Stimulated activated CD4-positive, alpha-beta T cell treated with anti-CD3 and anti-CD28 coated beads, Interleukin-15, amount 100 ng/mL, for 1 hour (primary cell): ENCODE results near the gene PRPF8.
"Not testable (repeated sequence)": the region's sequence is repeated elsewhere in the genome, so short reads cannot be mapped to it uniquely, and the experiment has no call there.

Experiments
- DNase-seq, 2 donors: peaks; one replicate each; pipeline ENCODE4 v3.0.0-alpha.2; 2020; ENCODE audit warnings: low read depth in 1 of 2, low spot score in 1 of 2

PRPF8 gene

GRCh38 chr17:1684378-1685189 lies at the start of gene PRPF8:
Gene PRPF8, minus strand, starts transcription at chr17:1684867. Its CDS starts 296 bp downstream, at chr17:1684571.
- DNase-seq = peak; percentile 96 to 98

GRCh38 chr17:1733759-1734158 lies 49.1 kb upstream of the PRPF8 start:
- no peak for DNase-seq

DNA sequence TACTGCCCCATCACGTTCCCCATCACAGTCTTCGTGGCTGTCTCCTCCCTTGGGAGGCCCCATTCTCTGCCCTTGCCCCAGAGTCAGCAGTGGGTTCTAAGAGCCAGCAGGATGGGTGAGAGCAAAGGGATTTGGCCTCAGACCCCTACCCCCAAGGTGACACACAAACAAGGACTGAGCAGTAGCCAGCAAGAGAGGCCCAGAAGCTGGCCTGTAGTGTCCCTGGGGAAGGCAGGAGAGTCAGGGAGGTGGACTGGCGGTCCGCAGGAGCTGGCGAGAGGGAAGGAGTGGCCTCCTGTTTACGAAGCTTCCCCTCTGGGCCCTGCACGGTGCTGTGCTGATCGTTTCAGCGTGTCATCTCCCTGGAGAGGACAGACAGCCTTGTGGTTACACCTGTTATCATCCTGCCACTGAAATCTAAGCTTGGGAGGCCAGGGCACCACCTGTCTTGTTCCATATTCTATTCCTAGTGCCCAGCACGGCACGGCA lies 48.2 kb upstream of the PRPF8 start:
- DNase-seq = no peak

- DNase-seq = no peak
Observed at GRCh38 chr17:1732241-1732832, 47.7 kb upstream of the PRPF8 start.

DNA sequence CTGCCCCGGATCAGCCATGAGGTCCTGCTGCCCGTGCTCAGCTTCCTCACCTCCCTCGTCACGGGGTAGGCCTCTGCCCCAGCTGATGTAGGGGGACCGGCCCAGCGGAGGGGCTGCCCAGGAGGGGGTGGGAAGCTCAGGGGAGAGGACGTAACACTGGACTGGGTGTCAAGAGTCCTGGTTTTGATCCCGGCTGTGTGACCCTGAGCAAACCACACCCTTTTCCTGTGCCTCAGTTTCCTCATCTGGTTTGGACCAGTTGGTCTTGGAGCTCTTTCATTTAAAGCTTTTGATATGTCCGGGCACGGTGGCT lies 46.5 kb upstream of the PRPF8 start:
- no peak for DNase-seq

DNA sequence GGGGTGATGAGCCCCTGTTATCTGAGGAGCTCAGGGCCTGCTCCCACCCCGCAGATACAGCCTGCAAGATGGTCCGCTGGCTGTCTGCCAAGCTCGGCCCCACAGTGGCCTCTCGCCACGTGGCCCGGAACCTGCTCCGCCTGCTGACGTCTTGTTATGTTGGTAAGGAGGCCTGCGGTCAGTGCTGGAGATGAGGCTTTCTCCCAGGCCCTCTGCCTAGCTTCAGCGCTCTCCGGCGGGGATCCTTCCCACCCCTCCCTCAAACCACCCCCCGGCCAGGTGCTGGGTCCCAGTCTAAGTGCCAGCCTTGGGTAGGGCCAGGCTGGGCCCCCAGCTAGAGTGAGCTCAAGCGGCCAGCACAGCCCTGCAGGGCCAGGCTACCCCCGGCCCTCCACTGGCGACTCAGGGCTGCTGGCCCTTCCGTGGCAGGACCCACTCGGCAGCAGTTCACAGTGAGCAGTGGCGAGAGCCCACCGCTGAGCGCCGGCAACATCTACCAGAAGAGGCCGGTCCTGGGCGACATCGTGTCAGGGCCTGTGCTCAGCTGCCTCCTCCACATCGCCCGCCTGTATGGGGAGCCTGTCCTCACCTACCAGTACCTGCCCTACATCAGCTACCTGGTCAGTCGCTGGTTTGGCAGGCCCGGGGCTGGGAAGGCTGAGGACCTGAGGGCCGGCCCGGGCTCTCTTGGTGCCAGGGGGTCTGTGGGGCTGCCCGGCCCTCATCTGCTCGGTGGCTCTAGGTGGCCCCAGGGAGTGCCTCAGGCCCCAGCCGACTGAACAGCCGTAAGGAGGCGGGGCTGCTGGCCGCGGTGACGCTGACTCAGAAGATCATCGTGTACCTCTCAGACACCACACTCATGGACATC lies 45.9 kb upstream of the PRPF8 start:
- no peak for DNase-seq

GRCh38 chr17:1729966-1730325 lies 45.3 kb upstream of the PRPF8 start:
- no peak for DNase-seq

DNA sequence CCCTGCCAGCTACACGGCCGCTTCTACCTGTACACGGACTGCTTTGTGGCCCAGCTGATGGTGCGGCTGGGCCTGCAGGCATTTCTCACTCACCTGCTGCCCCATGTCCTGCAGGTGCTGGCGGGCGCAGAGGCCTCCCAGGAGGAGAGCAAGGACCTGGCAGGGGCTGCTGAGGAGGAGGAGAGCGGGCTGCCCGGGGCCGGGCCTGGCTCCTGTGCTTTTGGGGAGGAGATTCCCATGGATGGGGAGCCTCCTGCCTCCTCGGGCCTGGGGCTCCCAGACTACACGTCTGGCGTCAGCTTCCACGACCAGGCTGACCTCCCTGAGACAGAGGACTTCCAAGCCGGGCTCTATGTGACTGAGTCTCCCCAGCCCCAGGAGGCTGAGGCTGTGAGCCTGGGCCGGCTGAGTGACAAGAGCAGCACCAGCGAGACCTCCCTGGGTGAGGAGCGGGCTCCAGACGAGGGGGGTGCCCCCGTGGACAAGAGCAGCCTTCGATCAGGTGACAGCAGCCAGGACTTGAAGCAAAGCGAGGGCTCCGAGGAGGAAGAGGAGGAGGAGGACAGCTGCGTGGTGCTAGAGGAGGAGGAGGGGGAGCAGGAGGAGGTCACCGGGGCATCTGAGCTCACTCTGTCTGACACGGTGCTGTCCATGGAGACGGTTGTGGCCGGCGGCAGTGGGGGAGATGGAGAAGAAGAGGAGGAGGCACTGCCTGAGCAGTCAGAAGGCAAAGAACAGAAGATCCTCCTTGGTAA lies 43.4 kb upstream of the PRPF8 start:
- no peak for DNase-seq

DNA sequence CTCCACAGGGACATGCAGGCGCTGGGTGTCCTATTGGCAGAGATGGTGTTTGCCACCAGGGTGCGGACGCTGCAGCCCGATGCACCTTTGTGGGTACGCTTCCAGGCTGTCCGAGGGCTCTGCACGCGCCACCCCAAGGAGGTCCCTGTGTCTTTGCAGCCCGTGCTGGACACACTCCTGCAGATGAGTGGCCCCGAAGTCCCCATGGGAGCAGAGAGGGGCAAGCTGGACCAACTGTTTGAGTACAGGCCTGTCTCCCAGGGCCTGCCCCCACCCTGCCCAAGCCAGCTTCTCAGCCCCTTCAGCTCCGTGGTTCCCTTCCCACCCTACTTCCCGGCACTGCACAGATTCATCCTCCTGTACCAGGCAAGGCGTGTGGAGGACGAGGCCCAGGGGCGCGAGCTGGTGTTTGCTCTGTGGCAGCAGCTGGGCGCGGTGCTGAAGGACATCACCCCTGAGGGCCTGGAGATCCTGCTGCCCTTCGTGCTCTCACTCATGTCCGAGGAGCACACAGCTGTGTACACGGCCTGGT lies 42.7 kb upstream of the PRPF8 start:
- no peak for DNase-seq

DNA sequence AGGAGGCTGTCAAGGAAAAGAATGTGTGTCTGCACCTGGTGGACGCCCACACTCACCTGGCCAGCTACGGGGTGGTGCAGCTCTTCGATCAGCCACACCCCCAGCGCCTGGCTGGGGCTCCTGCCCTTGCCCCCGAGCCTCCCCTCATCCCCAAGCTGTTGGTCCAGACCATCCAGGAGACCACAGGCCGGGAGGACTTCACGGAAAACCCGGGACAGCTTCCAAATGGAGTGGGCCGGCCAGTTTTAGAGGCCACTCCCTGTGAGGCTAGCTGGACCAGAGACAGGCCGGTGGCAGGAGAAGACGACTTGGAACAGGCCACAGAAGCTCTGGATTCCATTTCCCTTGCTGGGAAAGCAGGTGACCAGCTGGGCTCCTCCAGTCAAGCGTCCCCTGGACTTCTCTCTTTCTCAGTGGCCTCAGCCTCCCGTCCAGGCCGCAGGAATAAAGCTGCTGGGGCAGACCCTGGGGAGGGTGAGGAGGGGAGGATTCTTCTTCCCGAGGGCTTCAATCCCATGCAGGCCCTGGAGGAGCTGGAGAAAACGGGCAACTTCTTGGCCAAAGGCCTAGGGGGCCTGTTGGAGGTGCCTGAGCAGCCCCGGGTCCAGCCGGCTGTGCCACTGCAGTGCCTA lies 42.1 kb upstream of the PRPF8 start:
- DNase-seq = no peak

GRCh38 chr17:1725642-1726511 lies 41.2 kb upstream of the PRPF8 start:
- DNase-seq = no peak

DNA sequence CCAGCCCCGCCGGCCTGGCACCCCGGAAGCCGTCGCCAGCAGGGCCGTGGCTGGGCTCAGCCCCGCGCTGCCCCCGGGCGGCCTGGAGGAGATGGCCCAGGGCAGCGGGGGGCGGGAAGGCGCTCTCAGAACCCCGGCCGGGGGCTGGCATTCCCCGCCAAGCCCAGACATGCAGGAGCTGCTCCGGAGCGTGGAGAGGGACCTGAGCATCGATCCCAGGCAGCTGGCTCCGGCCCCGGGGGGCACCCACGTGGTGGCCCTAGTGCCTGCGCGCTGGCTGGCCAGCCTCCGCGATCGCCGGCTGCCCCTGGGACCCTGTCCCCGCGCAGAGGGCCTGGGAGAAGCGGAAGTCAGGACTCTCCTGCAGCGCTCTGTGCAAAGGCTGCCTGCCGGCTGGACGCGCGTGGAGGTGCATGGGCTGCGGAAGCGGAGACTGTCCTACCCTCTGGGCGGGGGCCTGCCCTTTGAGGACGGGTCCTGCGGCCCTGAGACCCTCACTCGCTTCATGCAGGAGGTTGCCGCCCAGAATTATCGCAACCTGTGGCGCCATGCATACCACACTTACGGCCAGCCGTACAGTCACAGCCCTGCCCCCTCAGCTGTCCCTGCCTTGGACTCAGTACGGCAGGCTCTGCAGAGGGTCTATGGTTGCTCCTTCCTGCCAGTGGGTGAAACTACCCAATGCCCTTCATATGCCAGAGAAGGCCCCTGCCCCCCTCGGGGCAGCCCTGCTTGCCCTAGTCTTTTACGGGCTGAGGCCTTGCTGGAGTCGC lies 40.4 kb upstream of the PRPF8 start:
- no peak for DNase-seq

GRCh38 chr17:1724351-1724868 lies 39.7 kb upstream of the PRPF8 start, which contains the start of gene WDR81:
Gene WDR81, plus strand, starts transcription at chr17:1724704. Its CDS starts 256 bp downstream, at chr17:1724960.
- DNase-seq = peak; percentile 75 to 76

DNA sequence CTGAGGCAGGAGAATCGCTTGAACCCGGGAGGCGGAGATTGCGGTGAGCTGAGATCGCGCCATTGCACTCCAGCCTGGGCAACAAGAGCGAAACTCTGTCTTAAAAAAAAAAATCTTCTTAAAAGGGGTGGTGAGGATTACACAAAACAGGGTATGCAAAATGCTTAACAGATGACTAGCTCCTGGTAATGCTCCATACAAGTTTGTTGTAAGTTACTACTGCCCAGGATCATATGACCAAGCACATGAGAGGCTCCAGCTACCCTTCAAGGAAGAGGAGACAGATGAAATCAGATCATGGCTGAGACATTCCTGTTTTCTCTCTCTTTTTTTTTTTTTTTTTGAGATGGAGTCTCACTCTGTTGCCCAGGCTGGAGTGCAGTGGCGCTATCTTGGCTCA lies 37.4 kb upstream of the PRPF8 start:
- not testable (repeated sequence) for DNase-seq

DNA sequence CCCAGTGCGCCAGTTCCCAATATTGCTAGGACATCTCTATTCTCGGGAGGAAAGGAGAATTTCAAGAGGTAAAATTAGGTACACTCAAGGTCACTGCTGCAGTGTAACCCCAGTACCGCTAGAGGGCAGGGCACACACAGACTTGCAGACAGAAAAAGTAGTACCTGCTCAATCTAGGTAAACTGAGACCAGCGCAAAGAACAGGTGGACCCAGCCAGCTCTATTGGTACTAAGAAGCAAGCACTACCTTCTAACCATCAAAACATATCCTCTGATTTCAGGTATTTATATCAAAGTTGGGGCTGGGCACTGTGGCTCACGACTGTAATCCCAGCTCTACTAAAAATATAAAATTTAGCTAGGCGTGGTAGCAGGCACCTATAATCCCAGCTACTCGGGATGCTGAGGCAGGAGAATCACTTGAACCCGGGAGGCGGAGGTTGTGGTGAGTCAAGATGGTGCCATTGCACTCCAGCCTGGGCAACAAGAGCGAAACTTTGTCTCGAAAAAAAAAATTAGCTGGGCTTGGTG lies 36.3 kb upstream of the PRPF8 start:
- DNase-seq = peak; percentile 36 to 48

- no peak for DNase-seq
Observed at GRCh38 chr17:1718362-1719165, 33.9 kb upstream of the PRPF8 start.
